RCC 7860 (cell line): Measurements from ENCODE around the gene DOCK1.
"Not testable (repeated sequence)": the region's sequence is repeated elsewhere in the genome, so short reads cannot be mapped to it uniquely, and the experiment has no call there.

Source experiments
- DNase-seq: peaks from one replicate; pipeline ENCODE4 v3.0.0-alpha.2; 2015; ENCODE audit warnings: low spot score
- FAIRE-seq: peaks from 2 replicates; lab custom pipeline; 2012; peaks lifted over from hg19 to GRCh38; lab: Jason Lieb, UNC

The DOCK1 gene

GRCh38 chr10:127298381-127298780 lies 393.2 kb downstream of the DOCK1 start:
- DNase-seq = no peak
- FAIRE-seq = no peak

GRCh38 chr10:127299192-127299591 lies 394.0 kb downstream of the DOCK1 start:
- DNase-seq, FAIRE-seq: not testable (repeated sequence)

GRCh38 chr10:127299956-127300689 lies 394.9 kb downstream of the DOCK1 start:
- DNase-seq = no peak
- FAIRE-seq = no peak

GRCh38 chr10:127300868-127301321 lies 395.7 kb downstream of the DOCK1 start:
- FAIRE-seq = no peak
- DNase-seq = no peak

- DNase-seq = no peak
- FAIRE-seq = no peak
Observed at GRCh38 chr10:127302343-127302742, 397.1 kb downstream of the DOCK1 start.

GRCh38 chr10:127303105-127303504 lies 397.9 kb downstream of the DOCK1 start:
- no peak for DNase-seq
- no peak for FAIRE-seq

GRCh38 chr10:127303746-127304145 lies 398.5 kb downstream of the DOCK1 start:
- DNase-seq (no peak), FAIRE-seq (no peak)

- FAIRE-seq (no peak), DNase-seq (no peak)
Observed at GRCh38 chr10:127306479-127306878, 401.3 kb downstream of the DOCK1 start.

- no peak for FAIRE-seq
Observed at GRCh38 chr10:127307338-127307737, 402.1 kb downstream of the DOCK1 start.

GRCh38 chr10:127308031-127308430 lies 402.8 kb downstream of the DOCK1 start:
- FAIRE-seq (no peak), DNase-seq (no peak)

More at GRCh38 chr10:127307338-127307737, 402.1 kb downstream of the DOCK1 start:
- DNase-seq = no peak

- not testable (repeated sequence) for DNase-seq, FAIRE-seq
Observed at GRCh38 chr10:127309619-127310018, 404.4 kb downstream of the DOCK1 start.

GRCh38 chr10:127310430-127310829 lies 405.2 kb downstream of the DOCK1 start:
- no peak for DNase-seq
- FAIRE-seq = no peak

- FAIRE-seq = no peak
- DNase-seq = no peak
Observed at GRCh38 chr10:127310923-127311322, 405.7 kb downstream of the DOCK1 start.

- no peak for DNase-seq
- FAIRE-seq = no peak
Observed at GRCh38 chr10:127313996-127314700, 408.9 kb downstream of the DOCK1 start.

- FAIRE-seq = no peak
- DNase-seq = no peak
Observed at GRCh38 chr10:127314797-127315196, 409.6 kb downstream of the DOCK1 start.

- FAIRE-seq (no peak), DNase-seq (no peak)
Observed at GRCh38 chr10:127315888-127316287, 410.7 kb downstream of the DOCK1 start.

GRCh38 chr10:127318396-127318795 lies 413.2 kb downstream of the DOCK1 start:
- no peak for DNase-seq
- FAIRE-seq = no peak

GRCh38 chr10:127319271-127319670 lies 414.0 kb downstream of the DOCK1 start:
- DNase-seq (no peak), FAIRE-seq (no peak)

- DNase-seq = no peak
- no peak for FAIRE-seq
Observed at GRCh38 chr10:127319691-127320090, 414.5 kb downstream of the DOCK1 start.

GRCh38 chr10:127320176-127320575 lies 414.9 kb downstream of the DOCK1 start:
- DNase-seq (no peak), FAIRE-seq (no peak)

GRCh38 chr10:127322286-127322685 lies 417.1 kb downstream of the DOCK1 start:
- DNase-seq (no peak), FAIRE-seq (no peak)

- no peak for FAIRE-seq
- no peak for DNase-seq
Observed at GRCh38 chr10:127325506-127325905, 420.3 kb downstream of the DOCK1 start.
